ENCODE measurements around the gene NPAT. TPM values are rescaled to one million over a fixed set of nuclear protein-coding genes. Genes with fewer than 3 reads are reported as not detected.

NPAT gene
- total RNA-seq (ENCODE audit: low replicate concordance), result 6.8 and 9.6 TPM in 2 replicates

DNA sequence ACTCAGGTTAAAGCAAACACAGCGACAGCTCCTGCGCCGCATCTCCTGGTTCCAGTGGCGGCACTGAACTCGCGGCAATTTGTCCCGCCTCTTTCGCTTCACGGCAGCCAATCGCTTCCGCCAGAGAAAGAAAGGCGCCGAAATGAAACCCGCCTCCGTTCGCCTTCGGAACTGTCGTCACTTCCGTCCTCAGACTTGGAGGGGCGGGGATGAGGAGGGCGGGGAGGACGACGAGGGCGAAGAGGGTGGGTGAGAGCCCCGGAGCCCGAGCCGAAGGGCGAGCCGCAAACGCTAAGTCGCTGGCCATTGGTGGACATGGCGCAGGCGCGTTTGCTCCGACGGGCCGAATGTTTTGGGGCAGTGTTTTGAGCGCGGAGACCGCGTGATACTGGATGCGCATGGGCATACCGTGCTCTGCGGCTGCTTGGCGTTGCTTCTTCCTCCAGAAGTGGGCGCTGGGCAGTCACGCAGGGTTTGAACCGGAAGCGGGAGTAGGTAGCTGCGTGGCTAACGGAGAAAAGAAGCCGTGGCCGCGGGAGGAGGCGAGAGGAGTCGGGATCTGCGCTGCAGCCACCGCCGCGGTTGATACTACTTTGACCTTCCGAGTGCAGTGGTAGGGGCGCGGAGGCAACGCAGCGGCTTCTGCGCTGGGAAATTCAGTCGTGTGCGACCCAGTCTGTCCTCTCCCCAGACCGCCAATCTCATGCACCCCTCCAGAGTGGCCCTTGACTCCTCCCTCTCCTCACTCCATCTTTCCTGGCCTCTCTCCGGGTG, at the start of gene NPAT, which contains the start of gene ATM:
TSS of gene NPAT (minus strand) at position 65 of the 774 bp plus-strand sequence. CDS start 102 bp downstream, outside the sequence.
TSS of gene ATM (plus strand) at position 494 of the 774 bp plus-strand sequence. CDS start 4,558 bp downstream, outside the sequence.

DNA sequence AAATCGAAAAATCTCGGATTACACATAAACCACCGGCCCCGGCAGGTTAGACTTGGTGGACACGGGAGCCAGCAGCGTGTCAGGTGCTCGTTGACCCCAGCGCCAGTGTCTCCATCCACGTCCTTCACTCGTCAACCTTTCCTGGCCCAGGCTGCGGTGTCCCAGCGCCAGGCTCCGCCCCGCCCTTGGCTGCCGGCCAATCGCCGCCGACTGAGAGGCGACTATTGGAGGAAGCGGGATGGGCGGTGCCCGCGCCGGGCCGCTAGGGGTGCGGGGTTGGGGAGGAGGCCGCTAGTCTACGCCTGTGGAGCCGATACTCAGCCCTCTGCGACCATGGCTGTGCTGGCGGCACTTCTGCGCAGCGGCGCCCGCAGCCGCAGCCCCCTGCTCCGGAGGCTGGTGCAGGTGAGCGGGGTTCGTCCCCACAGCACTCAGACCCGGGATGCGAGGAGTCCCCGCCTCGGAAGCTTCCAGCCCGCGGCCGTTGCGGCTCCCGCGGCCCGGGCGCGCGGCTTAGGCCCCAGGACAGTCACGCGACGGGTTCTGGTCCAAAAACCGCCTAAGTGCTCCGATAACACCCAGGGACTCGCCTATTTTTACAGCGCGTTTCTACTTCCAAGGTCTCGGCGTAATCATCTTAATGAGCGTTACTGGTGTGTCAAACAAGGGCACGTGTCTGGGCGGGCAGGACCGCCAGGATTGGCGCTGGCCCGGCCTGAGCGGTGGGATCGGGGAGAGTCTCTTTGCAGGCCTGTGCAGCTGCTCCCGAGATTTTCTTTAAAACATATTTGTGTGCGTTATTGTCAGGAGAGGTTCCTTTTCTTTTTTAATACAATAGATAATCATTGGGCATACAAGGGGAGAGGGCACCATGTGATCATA, 100.9 kb downstream of the NPAT start, which contains the start of gene ACAT1:
TSS of gene ACAT1 (plus strand) at position 294 of the 882 bp plus-strand sequence. CDS start at position 334, 40 bp downstream.

Other genes with a start within 250 kb of the NPAT start
- 17.6 and 29.2 TPM in 2 replicates for gene CUL5, start 213.7 kb downstream of the NPAT start, total RNA-seq (ENCODE audit: low replicate concordance)
- 83.1 and 236 TPM in 2 replicates for gene ACAT1, start 101.1 kb downstream of the NPAT start, total RNA-seq (ENCODE audit: low replicate concordance)
- 97.9 and 215 TPM in 2 replicates for gene ATM, start 429 bp upstream of the NPAT start, total RNA-seq (ENCODE audit: low replicate concordance)
- 0.30 and 0.35 TPM in 2 replicates for gene C11orf65, start 244.9 kb upstream of the NPAT start, total RNA-seq (ENCODE audit: low replicate concordance)